ENCODE results near the gene PHETA1.
A peak's percentile ranks its signal among the peaks of the same experiment; 100 is the strongest.

Gene PHETA1

DNA sequence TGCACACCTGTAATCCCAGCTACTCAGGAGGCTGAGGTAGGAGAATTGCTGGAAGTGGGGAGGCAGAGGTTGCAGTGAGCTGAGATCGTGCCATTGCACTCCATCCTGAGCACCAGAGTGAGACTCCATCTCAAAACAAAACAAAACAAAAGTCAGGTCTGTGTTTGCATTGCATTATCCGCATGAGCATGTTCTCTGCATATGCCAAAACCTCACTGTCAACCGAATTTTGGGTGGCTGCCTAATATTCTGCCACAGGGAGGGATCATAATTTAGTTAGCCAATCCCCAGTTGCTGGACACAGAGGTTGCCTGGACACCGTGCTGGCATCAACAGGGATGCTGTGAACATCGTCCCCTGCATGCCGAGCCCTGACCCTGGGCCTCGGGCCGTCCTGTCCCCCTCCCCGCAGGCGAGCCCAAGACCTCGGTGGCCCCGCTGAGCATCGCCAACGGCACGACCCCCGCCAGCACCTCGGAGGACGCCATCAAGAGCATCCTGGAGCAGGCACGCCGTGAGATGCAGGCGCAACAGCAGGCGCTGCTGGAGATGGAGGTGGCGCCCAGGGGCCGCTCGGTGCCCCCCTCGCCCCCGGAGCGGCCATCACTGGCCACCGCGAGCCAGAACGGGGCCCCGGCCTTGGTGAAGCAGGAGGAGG lies 49.2 kb downstream of the PHETA1 start:
- no peak for DNase-seq

DNA sequence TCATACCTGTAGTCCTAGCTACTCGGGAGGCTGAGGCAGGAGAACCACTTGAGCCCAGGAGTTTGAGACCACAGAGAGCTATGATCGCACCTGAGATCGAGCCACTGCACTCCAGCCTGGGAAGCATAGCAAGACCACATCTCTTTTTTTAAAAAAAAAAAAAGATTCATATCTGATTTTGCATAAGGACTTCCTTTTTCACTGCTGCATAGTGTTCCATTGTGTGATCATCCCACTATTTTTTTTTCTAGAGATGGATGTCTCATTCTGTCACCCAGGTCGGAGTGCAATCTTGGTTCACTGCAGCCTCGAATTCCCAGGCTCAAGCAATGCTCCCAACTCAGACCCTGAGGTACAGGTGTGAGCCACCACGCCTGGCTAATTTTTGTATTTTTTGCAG lies 50.4 kb downstream of the PHETA1 start:
- DNase-seq: no peak

DNA sequence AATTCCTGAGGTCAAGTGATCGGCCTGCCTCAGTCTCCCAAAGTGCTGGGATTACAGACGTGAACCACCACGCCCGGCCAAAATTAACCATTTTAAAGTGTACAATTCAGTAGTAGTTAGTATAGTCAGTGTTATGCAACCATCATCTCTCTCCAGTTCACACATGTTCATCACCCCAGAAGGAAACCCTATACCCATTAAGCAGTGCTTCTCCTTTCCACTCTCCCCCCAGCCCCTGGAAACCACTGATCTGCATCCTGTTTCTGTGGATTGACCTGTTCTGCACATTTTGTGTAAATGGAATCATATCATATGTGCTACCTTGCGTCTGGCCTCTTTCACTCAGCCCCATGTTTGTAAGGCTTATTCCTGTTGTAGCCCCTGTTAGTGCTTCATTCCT lies 52.2 kb downstream of the PHETA1 start:
- no peak for DNase-seq

DNA sequence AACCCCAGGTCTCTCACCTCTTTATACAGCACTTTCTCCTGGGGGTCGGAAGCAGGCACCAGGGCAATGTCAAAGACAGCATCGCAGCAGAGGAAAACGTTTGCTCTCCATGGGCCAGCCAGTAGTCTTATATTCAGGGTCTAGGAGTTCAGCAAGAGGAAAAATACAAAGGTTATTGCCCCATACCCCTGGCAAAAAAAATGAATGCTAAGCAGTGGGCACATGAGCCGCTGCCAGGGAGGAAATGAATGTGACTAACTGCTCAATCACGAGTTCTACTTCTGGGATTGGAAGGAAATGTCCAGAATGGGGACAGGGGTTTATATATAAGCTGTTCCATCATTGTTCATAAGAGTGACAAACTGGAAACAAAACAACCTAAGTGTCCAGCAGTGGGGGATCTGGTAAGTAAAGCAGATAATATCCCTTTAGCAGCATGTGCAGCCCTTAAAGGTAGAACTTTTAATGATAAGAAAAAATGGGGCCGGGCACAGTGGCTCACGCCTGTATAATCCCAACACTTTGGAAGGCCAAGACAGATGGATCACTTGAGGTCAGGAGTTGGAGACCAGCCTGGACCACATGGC lies 53.8 kb downstream of the PHETA1 start:
- no peak for DNase-seq

DNA sequence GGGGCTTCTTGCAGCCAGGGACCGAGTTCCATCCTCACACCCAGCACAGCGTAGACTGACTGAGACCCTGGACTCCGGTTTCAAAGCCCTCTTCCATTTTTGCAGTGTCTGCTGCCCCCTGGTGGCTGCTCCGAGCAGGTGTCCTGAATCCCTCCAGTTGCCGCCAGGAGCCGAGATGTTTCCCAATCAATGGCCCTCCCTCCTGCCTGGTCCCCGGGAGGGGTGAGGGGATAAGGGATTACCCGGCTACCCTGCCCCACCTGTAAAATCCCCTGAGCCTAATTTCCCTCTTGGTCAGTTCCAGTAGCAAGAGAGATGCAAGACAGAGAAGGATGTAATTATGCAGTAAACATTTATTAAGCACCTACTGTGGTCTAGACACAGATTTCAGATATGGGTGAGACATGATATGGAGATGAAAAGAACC lies 55.0 kb downstream of the PHETA1 start:
- DNase-seq: peak; percentile 51 to 60

DNA sequence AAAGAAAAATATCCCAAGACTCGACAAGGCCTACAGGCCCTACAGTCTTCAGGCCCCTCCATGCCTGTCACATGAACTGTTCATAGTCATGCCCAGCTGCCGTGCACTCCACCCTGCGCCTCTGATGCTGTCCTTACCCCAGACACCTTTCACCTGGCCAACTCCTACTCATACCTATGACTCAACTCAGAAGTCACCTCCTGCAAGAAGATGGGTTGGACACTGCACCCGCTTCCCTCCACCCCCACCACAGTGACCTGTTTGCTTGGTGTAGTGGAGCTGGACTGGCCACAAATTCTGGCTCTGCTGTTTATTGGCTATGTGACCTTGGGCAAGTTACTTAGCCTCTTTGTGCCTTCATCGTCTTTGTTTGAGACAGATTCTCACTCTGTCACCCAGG lies 56.2 kb downstream of the PHETA1 start:
- no peak for DNase-seq

DNA sequence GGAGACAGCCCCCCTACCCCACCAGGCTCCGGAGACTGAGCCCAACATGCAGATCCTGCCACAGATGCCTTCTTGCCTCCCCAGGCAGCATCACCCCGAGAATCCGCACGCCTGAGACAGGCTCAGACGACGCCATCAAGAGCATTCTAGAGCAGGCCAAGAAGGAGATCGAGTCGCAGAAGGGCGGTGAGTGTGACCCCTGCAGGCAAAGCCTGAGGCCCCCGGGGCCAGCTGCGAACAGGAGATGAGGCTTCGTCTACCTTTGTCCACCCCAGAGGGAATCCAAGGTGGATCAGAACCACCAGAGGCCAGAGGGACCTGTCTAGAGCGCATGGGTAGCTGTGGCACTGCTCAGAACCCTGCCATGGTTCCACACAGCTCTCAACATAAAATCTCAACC lies 56.9 kb downstream of the PHETA1 start:
- DNase-seq: no peak

DNA sequence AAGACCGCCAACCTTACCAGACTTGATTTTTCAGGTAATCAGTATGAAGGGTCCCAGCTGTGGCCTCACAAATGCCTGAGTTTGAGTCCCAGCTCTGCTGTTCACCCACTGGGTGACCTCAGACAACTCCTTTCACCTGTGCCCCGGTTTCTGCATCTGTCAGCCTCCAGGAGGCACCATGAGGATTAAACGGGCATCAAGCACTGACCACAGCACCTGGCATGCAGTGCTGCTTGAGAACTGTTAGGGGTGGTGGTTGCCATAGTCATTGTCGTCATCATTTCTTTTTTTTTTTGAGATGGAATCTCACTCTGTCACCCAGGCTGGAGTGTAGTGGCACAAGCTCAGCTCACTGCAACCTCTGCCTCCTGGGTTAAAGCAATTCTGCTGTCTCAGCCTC lies 57.9 kb downstream of the PHETA1 start:
- DNase-seq: no peak
